H1 (cell line): ENCODE results near the gene CLEC2A. TPM values are rescaled to one million over a fixed set of nuclear protein-coding genes. Genes with fewer than 3 reads are reported as not detected.
"Not testable (repeated sequence)": the region's sequence is repeated elsewhere in the genome, so short reads cannot be mapped to it uniquely, and the experiment has no call there.

Experiments
- CTCF ChIA-PET: fragments of 300-600 bp; sonication (Branson Sonifier 250); formaldehyde crosslinking; loops from one replicate; lab custom pipeline; 2021; ENCODE audit not compliant: partially characterized antibody; lab: Charles Lee
- POLR2A ChIA-PET: fragments of 300-600 bp; sonication (Branson Sonifier 250); formaldehyde crosslinking; loops from one replicate; lab custom pipeline; 2021; ENCODE audit warnings: inconsistent platforms; ENCODE audit not compliant: partially characterized antibody; lab: Charles Lee
- DNase-seq, 2 experiments: peaks; one replicate each; pipeline versions ENCODE4 v3.0.0 to v3.0.0-alpha.2; 2010 to 2022; ENCODE audit warnings: low spot score in 2 of 2, low read depth in 1 of 2, mixed read lengths in 1 of 2
- FAIRE-seq: peaks from 2 replicates; lab custom pipeline; 2011; peaks lifted over from hg19 to GRCh38; lab: Jason Lieb, UNC
- H2AFZ ChIP-seq: 2 replicates; pipeline ENCODE4 v1.8.1; 2012; ENCODE audit warnings: low read length, inconsistent platforms
- H2AK5ac ChIP-seq: 2 replicates; pipeline ENCODE4 v1.6.1; 2013; ENCODE audit warnings: low read depth, low read length
- H2BK120ac ChIP-seq: replicated peaks from 2 replicates; pipeline ENCODE3; 2013; ENCODE audit warnings: low read depth, low read length, inconsistent platforms
- H2BK12ac ChIP-seq: 2 replicates; pipeline ENCODE4 v1.6.1; 2013; ENCODE audit warnings: low read depth, low read length
- H2BK15ac ChIP-seq: 2 replicates; pipeline ENCODE4 v1.6.1; 2013; ENCODE audit warnings: low read length
- H2BK20ac ChIP-seq: 2 replicates; pipeline ENCODE4 v1.6.1; 2013; ENCODE audit warnings: low read length
- H2BK5ac ChIP-seq: 2 replicates; pipeline ENCODE4 v1.6.1; 2013; ENCODE audit warnings: low read depth, low read length
- H3K14ac ChIP-seq: 2 replicates; pipeline ENCODE4 v1.6.1; 2013; ENCODE audit warnings: inconsistent platforms; ENCODE audit not compliant: insufficient read length
- H3K18ac ChIP-seq: 2 replicates; pipeline ENCODE4 v1.6.1; 2013; ENCODE audit warnings: low read length; ENCODE audit errors: extremely low read depth
- H3K23ac ChIP-seq: 2 replicates; pipeline ENCODE4 v1.6.1; 2013; ENCODE audit warnings: inconsistent platforms; ENCODE audit not compliant: insufficient read length
- H3K23me2 ChIP-seq: 2 replicates; pipeline ENCODE4 v1.6.1; 2013; ENCODE audit warnings: low read depth, low read length
- H3K27ac ChIP-seq: 2 replicates; pipeline ENCODE4 v1.6.1; 2011; ENCODE audit warnings: low read depth, low read length, inconsistent platforms
- H3K27me3 ChIP-seq, 4 experiments: replicated peaks in 1 of 4; 1 replicate in 1 of 4; 2 replicates in 3 of 4; pipeline versions ENCODE4 v1.6.1 to v1.8.1; 2011 to 2013; ENCODE audit warnings: low read length in 3 of 4, mild to moderate bottlenecking in 3 of 4, inconsistent platforms in 2 of 4, mixed read lengths in 2 of 4, moderate library complexity in 1 of 4; ENCODE audit not compliant: control insufficient read depth in 3 of 4, insufficient read depth in 3 of 4; ENCODE audit errors: extremely low read depth in 1 of 4
- H3K36me3 ChIP-seq, 4 experiments: 2 replicates each; pipeline versions ENCODE4 v1.6.1 to v1.8.1; 2011 to 2013; ENCODE audit warnings: mild to moderate bottlenecking in 4 of 4, low read length in 3 of 4, moderate library complexity in 2 of 4, control low read depth in 1 of 4, inconsistent platforms in 1 of 4; ENCODE audit not compliant: insufficient read depth in 4 of 4, control insufficient read depth in 2 of 4
- H3K4ac ChIP-seq: replicated peaks from 2 replicates; pipeline ENCODE3; 2013; ENCODE audit warnings: low read length, low read depth, mixed read lengths, inconsistent platforms; ENCODE audit not compliant: insufficient read length
- H3K4me1 ChIP-seq, 4 experiments: replicated peaks in 1 of 4; 1 replicate in 1 of 4; 2 replicates in 3 of 4; pipeline versions ENCODE4 v1.6.1 to v1.8.1; 2011 to 2013; ENCODE audit warnings: low read length in 3 of 4, inconsistent platforms in 2 of 4, mixed read lengths in 1 of 4; ENCODE audit not compliant: insufficient read depth in 4 of 4, control insufficient read depth in 3 of 4
- H3K4me2 ChIP-seq, 2 experiments: 2 replicates each; pipeline versions ENCODE4 v1.6.1 to v1.8.1; 2011 to 2013; ENCODE audit warnings: low read depth in 2 of 2, low read length in 2 of 2, control low read depth in 1 of 2, inconsistent platforms in 1 of 2, mild to moderate bottlenecking in 1 of 2; ENCODE audit not compliant: insufficient read depth in 1 of 2
- H3K4me3 ChIP-seq, 4 experiments: fragments of 200-600, 300-600 bp in 1 of 4; sonication (generic), shearing (Covaris generic), sonication (Bioruptor Twin) in 1 of 4; 2 replicates each; pipeline versions ENCODE4 v1.5.1 to v1.8.1; 2011 to 2016; ENCODE audit warnings: low read length in 4 of 4, low read depth in 3 of 4, control low read depth in 2 of 4, inconsistent platforms in 2 of 4, mild to moderate bottlenecking in 2 of 4, mixed read lengths in 1 of 4, moderate library complexity in 1 of 4; ENCODE audit not compliant: insufficient read depth in 2 of 4; ENCODE audit errors: extremely low read depth in 1 of 4
- H3K56ac ChIP-seq: replicated peaks from 2 replicates; pipeline ENCODE3; 2013; ENCODE audit warnings: low read depth, mild to moderate bottlenecking, mixed read lengths, low read length, inconsistent platforms; ENCODE audit not compliant: insufficient read length
- H3K79me1 ChIP-seq: 2 replicates; pipeline ENCODE4 v1.6.1; 2013; ENCODE audit warnings: low read depth, low read length, control low read depth
- H3K79me2 ChIP-seq, 2 experiments: 2 replicates each; pipeline versions ENCODE4 v1.6.1 to v1.8.1; 2012 to 2013; ENCODE audit warnings: low read length in 2 of 2, mild to moderate bottlenecking in 2 of 2, inconsistent platforms in 1 of 2; ENCODE audit not compliant: insufficient read depth in 2 of 2, control insufficient read depth in 1 of 2
- H3K9ac ChIP-seq, 4 experiments: replicated peaks in 1 of 4; 1 replicate in 1 of 4; 2 replicates in 3 of 4; pipeline versions ENCODE4 v1.6.1 to v1.8.1; 2011 to 2013; ENCODE audit warnings: low read depth in 3 of 4, low read length in 3 of 4, control low read depth in 2 of 4, mild to moderate bottlenecking in 2 of 4, moderate library complexity in 2 of 4, inconsistent platforms in 1 of 4; ENCODE audit errors: extremely low read depth in 1 of 4
- H3K9me3 ChIP-seq, 2 experiments: 2 replicates each; pipeline versions ENCODE4 v1.6.1 to v1.8.1; 2012 to 2013; ENCODE audit warnings: mild to moderate bottlenecking in 2 of 2, moderate library complexity in 2 of 2, control low read depth in 1 of 2, inconsistent platforms in 1 of 2, low read depth in 1 of 2, low read length in 1 of 2, mixed read lengths in 1 of 2; ENCODE audit not compliant: insufficient read depth in 2 of 2
- H4K20me1 ChIP-seq, 2 experiments: replicated peaks in 1 of 2; 2 replicates each; pipeline versions ENCODE3 to v1.8.1; 2011 to 2013; ENCODE audit warnings: inconsistent platforms in 2 of 2, low read length in 2 of 2, mild to moderate bottlenecking in 1 of 2; ENCODE audit not compliant: insufficient read depth in 2 of 2, control insufficient read depth in 1 of 2
- H4K5ac ChIP-seq: 2 replicates; pipeline ENCODE4 v1.6.1; 2013; ENCODE audit warnings: low read length, low read depth, mixed read lengths, inconsistent platforms; ENCODE audit not compliant: insufficient read length
- H4K8ac ChIP-seq: 2 replicates; pipeline ENCODE4 v1.8.0; 2013; ENCODE audit warnings: mild to moderate bottlenecking, moderate library complexity, low read length, inconsistent platforms; ENCODE audit not compliant: insufficient read depth; ENCODE audit errors: extremely low read depth
- H4K91ac ChIP-seq: replicated peaks from 2 replicates; pipeline ENCODE3; 2013; ENCODE audit warnings: low read length, mixed read lengths, inconsistent platforms; ENCODE audit not compliant: insufficient read length
- WGBS, 2 experiments: shearing (Covaris generic) in 1 of 2; methylation state at CpG; one replicate each; pipeline versions ENCODE4 v1.1.6 to v1.1.7; 2013 to 2015; ENCODE audit warnings: low lambda C conversion rate in 2 of 2, mixed read lengths in 2 of 2, inconsistent platforms in 1 of 2, low coverage in 1 of 2, missing lambda C conversion rate in 1 of 2; ENCODE audit not compliant: insufficient replicate concordance in 2 of 2, insufficient coverage in 1 of 2, insufficient read length in 1 of 2; ENCODE audit errors: extremely low coverage in 1 of 2, missing lambda C conversion rate in 1 of 2; 5-methylcytosine and 5-hydroxymethylcytosine counted together
- polyA plus RNA-seq, 7 experiments: library from polyadenylated mRNA; depleted of rRNA in 3 of 7; stranded (reverse) in 5 of 7; unstranded in 2 of 7; fragments of >200 nt in 5 of 7; fragments of 200-250 nt in 2 of 7; gene quantifications; 1 replicate in 5 of 7; 2 replicates in 1 of 7; 4 replicates in 1 of 7; pipeline versions ENCODE4 v1.2.1 to v1.2.3, GENCODE V29; 2011 to 2013; ENCODE audit warnings: missing spikeins in 2 of 7, mixed read lengths in 2 of 7
- total RNA-seq: library from RNA; stranded (reverse); fragmentation: NEBNext Ultra II Directional; extraction: Animal tissue kit (Norgen Biotek cat#: 25700); gene quantifications from 2 replicates; pipeline ENCODE4 v1.2.1, GENCODE V29; 2021

The CLEC2A gene
- total and polyA plus RNA-seq, 2 of the 8 experiments (the other 6 are each of a cell fraction or from before 2014, with no cell fraction given) = 0.63 to 3.7 TPM

DNA sequence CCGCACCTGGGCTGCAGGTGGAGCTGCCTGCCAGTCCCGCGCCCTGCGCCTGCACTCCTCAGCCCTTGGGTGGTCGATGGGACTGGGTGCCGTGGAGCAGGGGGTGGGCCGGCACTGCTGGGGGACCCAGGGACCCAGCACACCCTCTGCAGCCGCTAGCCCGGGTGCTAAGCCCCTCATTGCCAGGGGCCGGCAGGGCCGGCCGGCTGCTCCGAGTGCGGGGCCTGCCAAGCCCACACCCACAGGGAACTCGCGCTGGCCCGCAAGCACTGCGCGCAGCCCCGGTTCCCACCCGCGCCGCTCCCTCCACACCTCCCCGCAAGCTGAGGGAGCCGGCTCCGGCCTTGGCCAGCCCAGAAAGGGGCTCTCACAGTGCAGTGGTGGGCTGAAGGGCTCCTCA is 56.0 kb downstream of the CLEC2A start:
- H4K8ac ChIP-seq, H3K27me3 ChIP-seq, POLR2A ChIA-PET, H2AFZ ChIP-seq, H2AK5ac ChIP-seq, H3K4me2 ChIP-seq, FAIRE-seq, H3K4ac ChIP-seq, DNase-seq, H3K14ac ChIP-seq, H2BK15ac ChIP-seq, H2BK120ac ChIP-seq, H3K4me3 ChIP-seq, H2BK20ac ChIP-seq, H3K9me3 ChIP-seq, H3K79me1 ChIP-seq, H4K5ac ChIP-seq, H3K56ac ChIP-seq, H3K23ac ChIP-seq, H4K91ac ChIP-seq, H2BK12ac ChIP-seq, H3K4me1 ChIP-seq, H3K23me2 ChIP-seq, H3K36me3 ChIP-seq, H3K9ac ChIP-seq, H3K79me2 ChIP-seq, H3K27ac ChIP-seq, H2BK5ac ChIP-seq, H3K18ac ChIP-seq, H4K20me1 ChIP-seq: not testable (repeated sequence)
- WGBS, 2 experiments = 100% methylated on average over 4 of the region's 26 CpGs; no CpG with 5 or more reads in 1 of the 2 experiments
- CTCF ChIA-PET = interaction anchor here (1.0 to 1.4 kb wide), 2 partner anchors 125 to 129 kb away, joined by 4 read pairs; no protein-coding TSS in a partner anchor
